Stomach (tissue), 9 donors: Measurements from ENCODE around the gene TMEM178B. TPM values are rescaled to one million over a fixed set of nuclear protein-coding genes. Genes with fewer than 3 reads are reported as not detected.

ENCODE experiments used
- DNase-seq, 2 donors: peaks; one replicate each; pipeline versions ENCODE4 v3.0.0 to v3.0.0-alpha.2; 2013 to 2019
- H3K27ac ChIP-seq, 5 donors: fragments of 200-600 bp in 4 of 5; sonication (generic) in 4 of 5; one replicate each; pipeline ENCODE4 v1.5.1; 2013 to 2019; ENCODE audit warnings: mild to moderate bottlenecking in 1 of 5, moderate library complexity in 1 of 5
- H3K27me3 ChIP-seq, 3 donors: fragments of 200-600 bp; sonication (generic); one replicate each; pipeline ENCODE4 v1.5.1; 2017 to 2019; ENCODE audit warnings: mixed run types in 1 of 3
- H3K36me3 ChIP-seq, 4 donors: fragments of 200-600 bp; sonication (generic); 1 replicate in 3 of 4; 2 replicates in 1 of 4; pipeline ENCODE4 v1.5.1; 2016 to 2019
- H3K4me1 ChIP-seq, 4 donors: fragments of 200-600 bp; sonication (generic); one replicate each; pipeline ENCODE4 v1.5.1; 2016 to 2019
- H3K4me3 ChIP-seq, 4 donors: fragments of 200-600 bp; sonication (generic) in 3 of 4; one replicate each; pipeline ENCODE4 v1.5.1; 2016 to 2019; ENCODE audit warnings: mild to moderate bottlenecking in 1 of 4
- H3K9me3 ChIP-seq, 4 donors: fragments of 200-600 bp; sonication (generic); one replicate each; pipeline ENCODE4 v1.5.1; 2016 to 2019
- EP300 ChIP-seq: sonication (generic); formaldehyde crosslinking; IDR thresholded peaks from one replicate; pipeline ENCODE4 v1.6.1; 2017; ENCODE audit warnings: antibody characterized with exemption
- POLR2A ChIP-seq, 4 donors: fragments of 450-650 bp; IDR thresholded peaks; one replicate each; pipeline ENCODE4 v1.6.1; 2016; ENCODE audit warnings: antibody characterized with exemption in 4 of 4, control low read depth in 2 of 4, mild to moderate bottlenecking in 1 of 4, moderate library complexity in 1 of 4
- POLR2AphosphoS5 ChIP-seq, 3 donors: sonication (generic); formaldehyde crosslinking; IDR thresholded peaks; one replicate each; pipeline ENCODE4 v1.6.1; 2016; ENCODE audit warnings: antibody characterized with exemption in 3 of 3
- whole genome bisulfite sequencing, 5 donors: extraction: QIAGEN DNeasy Blood & Tissue Kit in 3 of 5; methylation state at CpG; one replicate each; pipeline versions ENCODE4 v1.1.5 to v1.1.7; 2013 to 2018; 5-methylcytosine and 5-hydroxymethylcytosine counted together
- intact Hi-C: fragments of 100-400 bp; cut with DNase I; formaldehyde crosslinking; loops from one replicate; pipeline ENCODE4 v1.15.1; 2023; ENCODE audit warnings: low total_unique reads
- polyA plus RNA-seq, 3 donors: library from polyadenylated mRNA; stranded (reverse); fragments of 200-250 nt; gene quantifications; one replicate each; pipeline ENCODE4 v1.2.3, GENCODE V29; 2013
- total RNA-seq, 5 donors: library from RNA; depleted of rRNA; stranded (reverse); fragments of >200 nt; gene quantifications; one replicate each; pipeline versions ENCODE4 v1.1.0 to v1.2.3, GENCODE V29; 2014 to 2016
- TF ChIP-seq, protein P1 (sequence below), 7 experiments: fragments of 450-650 bp in 4 of 7; fragments of 200-600 bp in 3 of 7; sonication (generic) in 3 of 7; IDR thresholded peaks; one replicate each; pipeline ENCODE4 v1.5.1; 2016 to 2019; ENCODE audit warnings: antibody characterized with exemption in 7 of 7, control low read depth in 2 of 7, mild to moderate bottlenecking in 1 of 7
- donor health status: healthy with polysubstance abuse.
- donor health status: Bipolar disorder and iron deficiency.
- donor health status: healthy.

The TMEM178B gene
- total and polyA plus RNA-seq, 8 donors: under 0.01 to 1.7 (median 0.15) TPM; not detected in 3

- Histone ChIP-seq H3K4me1 (peaks cover 0 to 12% (median 3%) of the 10 kb centered on the region in 4 donors), H3K36me3 (no peaks in the 10 kb centered on the region), H3K27ac (no peak overlapping the region), H3K4me3 (no peak overlapping the region), H3K9me3 (no peaks in the 10 kb centered on the region), H3K27me3 (no peaks in the 10 kb centered on the region)
- 13 to 24% (median 17%) methylated on average over 6 of the region's 6 CpGs for WGBS, 5 donors
- TF ChIP-seq POLR2AphosphoS5 (IDR thresholded peaks at IDR 0.05) (no peak), POLR2A (IDR thresholded peaks at IDR 0.05) (no peak), EP300 (no peak)
- TF ChIP-seq, protein P1, sequence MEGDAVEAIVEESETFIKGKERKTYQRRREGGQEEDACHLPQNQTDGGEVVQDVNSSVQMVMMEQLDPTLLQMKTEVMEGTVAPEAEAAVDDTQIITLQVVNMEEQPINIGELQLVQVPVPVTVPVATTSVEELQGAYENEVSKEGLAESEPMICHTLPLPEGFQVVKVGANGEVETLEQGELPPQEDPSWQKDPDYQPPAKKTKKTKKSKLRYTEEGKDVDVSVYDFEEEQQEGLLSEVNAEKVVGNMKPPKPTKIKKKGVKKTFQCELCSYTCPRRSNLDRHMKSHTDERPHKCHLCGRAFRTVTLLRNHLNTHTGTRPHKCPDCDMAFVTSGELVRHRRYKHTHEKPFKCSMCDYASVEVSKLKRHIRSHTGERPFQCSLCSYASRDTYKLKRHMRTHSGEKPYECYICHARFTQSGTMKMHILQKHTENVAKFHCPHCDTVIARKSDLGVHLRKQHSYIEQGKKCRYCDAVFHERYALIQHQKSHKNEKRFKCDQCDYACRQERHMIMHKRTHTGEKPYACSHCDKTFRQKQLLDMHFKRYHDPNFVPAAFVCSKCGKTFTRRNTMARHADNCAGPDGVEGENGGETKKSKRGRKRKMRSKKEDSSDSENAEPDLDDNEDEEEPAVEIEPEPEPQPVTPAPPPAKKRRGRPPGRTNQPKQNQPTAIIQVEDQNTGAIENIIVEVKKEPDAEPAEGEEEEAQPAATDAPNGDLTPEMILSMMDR (IDR thresholded peaks at IDR 0.05): no peak
- intact Hi-C loops: no loop called here
- DNase-seq: peak in 1 of 2 donors; percentile 13
These were observed 292.3 kb downstream of the TMEM178B start for GRCh38 chr7:141366091-141366621.

DNA sequence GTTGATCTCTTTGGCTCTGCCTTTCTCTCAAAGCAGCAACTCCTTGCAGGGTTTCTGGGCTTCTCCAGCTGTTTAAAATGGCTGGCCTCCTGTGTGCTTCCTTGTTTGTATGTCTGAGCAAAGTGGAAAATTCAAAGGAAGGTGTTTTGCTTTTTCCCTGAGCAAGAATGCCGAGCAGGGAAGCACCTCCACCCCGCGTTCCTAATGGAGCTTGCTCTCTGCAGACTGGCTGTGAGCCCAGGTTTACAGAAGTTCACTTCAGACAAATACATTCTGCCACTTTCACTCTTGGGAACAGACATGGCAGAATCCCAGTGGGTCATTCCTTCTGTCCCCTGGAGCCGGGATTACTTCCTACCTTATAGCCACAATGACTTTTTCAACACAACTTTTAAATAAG lies 295.6 kb downstream of the TMEM178B start:
- no peaks in the 10 kb centered on the region for H3K27me3 ChIP-seq
- peak in 1 of 2 donors; percentile 21 for DNase-seq
- intact Hi-C loops: no loop called here
- H3K4me1 ChIP-seq: peaks cover 0 to 7% (median 3%) of the 10 kb centered on the region in 4 donors
- no peaks in the 10 kb centered on the region for H3K36me3 ChIP-seq
- no peaks in the 10 kb centered on the region for H3K9me3 ChIP-seq
- no peak overlapping the region for H3K4me3 ChIP-seq
- 23 to 36% (median 29%) methylated on average over 4 of the region's 4 CpGs for WGBS, 5 donors
- TF ChIP-seq POLR2A (IDR thresholded peaks at IDR 0.05) (no peak), EP300 (no peak), POLR2AphosphoS5 (IDR thresholded peaks at IDR 0.05) (no peak)
- TF ChIP-seq, protein P1 (IDR thresholded peaks at IDR 0.05): no peak
- no peak overlapping the region for H3K27ac ChIP-seq

GRCh38 chr7:141370178-141370577 lies 296.3 kb downstream of the TMEM178B start:
- intact Hi-C loops: no loop called here
- H3K27ac ChIP-seq: no peak overlapping the region
- 70 to 77% (median 76%) methylated on average over 5 of the region's 5 CpGs for WGBS, 5 donors
- no peaks in the 10 kb centered on the region for H3K9me3 ChIP-seq
- no peaks in the 10 kb centered on the region for H3K36me3 ChIP-seq
- H3K4me1 ChIP-seq: peaks cover 0 to 7% (median 3%) of the 10 kb centered on the region in 4 donors
- DNase-seq: no peak
- H3K4me3 ChIP-seq: no peak overlapping the region
- no peaks in the 10 kb centered on the region for H3K27me3 ChIP-seq
- no peak for TF ChIP-seq POLR2AphosphoS5 (IDR thresholded peaks at IDR 0.05)
- TF ChIP-seq EP300: no peak
- no peak for TF ChIP-seq POLR2A (IDR thresholded peaks at IDR 0.05)
- TF ChIP-seq, protein P1 (IDR thresholded peaks at IDR 0.05): no peak

DNA sequence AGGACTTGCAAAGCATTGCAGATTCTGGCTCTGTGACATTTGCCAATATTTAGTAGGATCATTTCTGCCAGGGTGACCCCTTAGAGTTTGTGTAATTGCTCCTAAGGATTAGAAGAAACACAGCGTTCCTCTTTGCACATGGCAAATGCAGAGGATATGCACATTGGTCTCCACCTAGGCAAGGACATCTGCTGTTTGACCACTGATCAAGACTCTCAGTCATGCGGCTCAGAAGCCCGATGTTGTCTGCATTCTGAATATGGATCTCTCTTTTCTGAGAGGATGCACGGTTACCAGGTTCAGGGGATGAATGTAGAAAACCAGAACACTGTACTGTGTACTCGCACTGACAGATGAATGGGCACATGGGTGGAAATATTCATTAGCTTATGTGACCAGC lies 296.8 kb downstream of the TMEM178B start:
- Histone ChIP-seq H3K9me3 (no peaks in the 10 kb centered on the region), H3K4me3 (no peak overlapping the region), H3K4me1 (peaks cover 0 to 7% (median 3%) of the 10 kb centered on the region in 4 donors), H3K36me3 (no peaks in the 10 kb centered on the region), H3K27me3 (no peaks in the 10 kb centered on the region), H3K27ac (no peak overlapping the region)
- WGBS, 5 donors: 84 to 91% (median 86%) methylated on average over 5 of the region's 5 CpGs
- intact Hi-C loops: no loop called here
- no peak for TF ChIP-seq EP300
- TF ChIP-seq POLR2AphosphoS5 (IDR thresholded peaks at IDR 0.05): no peak
- TF ChIP-seq, protein P1 (IDR thresholded peaks at IDR 0.05): no peak
- TF ChIP-seq POLR2A (IDR thresholded peaks at IDR 0.05): no peak
- DNase-seq: no peak
